Ishikawa (cell line): ENCODE measurements around the gene GTF3C1.

Experiments
- CEBPB ChIP-seq: IDR thresholded peaks from 2 replicates; pipeline ENCODE4 v1.6.1; 2012
- CREB1 ChIP-seq: IDR thresholded peaks from 2 replicates; pipeline ENCODE4 v1.6.1; 2012; ENCODE audit warnings: low read depth
- EGR1 ChIP-seq: IDR thresholded peaks from 2 replicates; pipeline ENCODE4 v1.6.1; 2012
- EP300 ChIP-seq: IDR thresholded peaks from 2 replicates; pipeline ENCODE4 v1.6.1; 2012; ENCODE audit warnings: borderline replicate concordance
- FOXM1 ChIP-seq: IDR thresholded peaks from 2 replicates; pipeline ENCODE4 v1.6.1; 2012; ENCODE audit warnings: low read depth, borderline replicate concordance
- MAX ChIP-seq: IDR thresholded peaks from 2 replicates; pipeline ENCODE4 v1.6.1; 2012
- NFIC ChIP-seq: IDR thresholded peaks from 2 replicates; pipeline ENCODE4 v1.6.1; 2012
- RAD21 ChIP-seq: IDR thresholded peaks from 2 replicates; pipeline ENCODE4 v1.6.1; 2012; ENCODE audit warnings: low read depth
- REST ChIP-seq: IDR thresholded peaks from 2 replicates; pipeline ENCODE4 v1.6.1; 2012; ENCODE audit warnings: low read depth, mild to moderate bottlenecking
- TAF1 ChIP-seq: IDR thresholded peaks from 2 replicates; pipeline ENCODE4 v1.6.1; 2012; ENCODE audit warnings: low read depth, mild to moderate bottlenecking
- TCF12 ChIP-seq: IDR thresholded peaks from 2 replicates; pipeline ENCODE4 v1.6.1; 2012; ENCODE audit warnings: low read depth
- TEAD4 ChIP-seq: IDR thresholded peaks from 2 replicates; pipeline ENCODE4 v1.6.1; 2012
- USF1 ChIP-seq: IDR thresholded peaks from 2 replicates; pipeline ENCODE4 v1.6.1; 2012
- YY1 ChIP-seq: IDR thresholded peaks from 2 replicates; pipeline ENCODE4 v1.6.1; 2012; ENCODE audit warnings: low read depth
- ZBTB7A ChIP-seq: IDR thresholded peaks from 2 replicates; pipeline ENCODE4 v1.6.1; 2012; ENCODE audit warnings: low read depth

Gene GTF3C1

GRCh38 chr16:27463741-27464591 is 85.7 kb downstream of the GTF3C1 start:
- no peak for TF ChIP-seq REST
- no peak for TF ChIP-seq FOXM1
- TF ChIP-seq CEBPB = no peak
- TF ChIP-seq RAD21 = no peak
- TF ChIP-seq NFIC = no peak
- no peak for TF ChIP-seq EGR1
- no peak for TF ChIP-seq ZBTB7A

GRCh38 chr16:27462846-27463682 is 86.6 kb downstream of the GTF3C1 start:
- TF ChIP-seq REST (no peak), MAX (no peak), NFIC (no peak), USF1 (no peak)

GRCh38 chr16:27462200-27462845 is 87.4 kb downstream of the GTF3C1 start:
- TF ChIP-seq USF1 (no peak), TCF12 (no peak), TAF1 (no peak), RAD21 (no peak), ZBTB7A (no peak), NFIC (no peak), CREB1 (no peak), YY1 (no peak), FOXM1 (no peak), MAX (no peak), REST (no peak), EGR1 (no peak), TEAD4 (no peak)

GRCh38 chr16:27461483-27462171 is 88.1 kb downstream of the GTF3C1 start:
- TF ChIP-seq EGR1 (no peak), REST (no peak), RAD21 (no peak), EP300 (no peak), CREB1 (no peak), TAF1 (no peak), NFIC (no peak)
